DMS 273 (cell line): ENCODE data around the gene TCIRG1.

Experiments used
- DNase-seq: peaks from one replicate; lab custom pipeline; 2025; ENCODE audit not compliant: unreplicated experiment; lab: John Stamatoyannopoulos, UW

Gene TCIRG1

DNA sequence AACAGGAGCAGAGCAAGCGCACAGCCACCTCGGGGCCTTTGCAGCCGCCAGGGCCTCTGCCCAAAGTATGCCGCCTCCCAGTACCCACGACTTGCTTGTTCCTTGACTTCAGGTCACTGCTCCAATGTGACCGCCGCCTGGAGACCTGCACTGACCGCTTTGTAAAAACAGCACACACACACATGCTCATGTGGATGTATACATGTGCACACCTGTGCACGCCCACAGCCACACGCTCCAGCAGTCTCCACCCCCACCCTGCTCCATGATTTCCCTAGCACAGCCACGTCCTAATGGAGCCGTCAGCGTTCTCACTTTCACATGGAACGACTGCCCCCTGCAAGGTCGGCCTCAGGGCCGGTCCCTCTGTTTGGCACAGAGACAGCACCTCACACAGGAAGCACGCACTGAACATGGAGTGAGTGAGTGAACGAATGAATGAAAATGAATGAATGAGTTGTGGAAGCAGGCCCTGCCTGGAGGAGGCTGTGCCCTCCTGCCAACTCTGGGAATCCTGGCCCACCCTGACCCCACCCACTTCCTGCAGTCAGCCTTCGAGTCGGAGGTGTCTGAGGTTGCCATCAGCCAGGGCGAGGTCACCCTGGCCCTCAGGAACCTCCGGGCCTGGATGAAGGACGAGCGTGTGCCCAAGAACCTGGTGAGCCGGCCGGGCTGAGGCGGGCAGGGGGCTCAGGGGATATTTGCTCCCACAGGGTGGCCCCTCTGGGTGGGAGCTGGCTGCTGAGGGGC is 20.7 kb upstream of the TCIRG1 start:
- no peak for DNase-seq

DNA sequence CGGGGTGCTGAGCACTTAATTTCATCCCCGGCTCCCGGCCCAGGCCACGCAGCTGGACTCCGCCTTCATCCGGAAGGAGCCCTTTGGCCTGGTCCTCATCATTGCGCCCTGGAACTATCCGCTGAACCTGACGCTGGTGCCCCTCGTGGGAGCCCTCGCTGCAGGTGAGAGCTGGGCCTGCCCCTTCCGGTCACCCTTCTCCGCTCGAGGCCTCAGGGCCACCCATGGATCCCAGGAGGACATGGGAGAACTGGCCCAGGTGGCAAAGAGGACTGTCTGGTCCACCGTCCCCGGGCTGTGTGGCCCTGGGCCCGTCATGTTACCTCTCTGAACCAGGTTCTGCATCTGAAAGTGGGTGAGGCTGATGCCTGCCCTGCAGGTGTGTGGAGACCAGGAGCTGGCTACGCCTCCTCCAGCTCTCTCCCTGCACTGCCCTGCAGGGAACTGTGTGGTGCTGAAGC is 20.1 kb upstream of the TCIRG1 start:
- DNase-seq = no peak

DNA sequence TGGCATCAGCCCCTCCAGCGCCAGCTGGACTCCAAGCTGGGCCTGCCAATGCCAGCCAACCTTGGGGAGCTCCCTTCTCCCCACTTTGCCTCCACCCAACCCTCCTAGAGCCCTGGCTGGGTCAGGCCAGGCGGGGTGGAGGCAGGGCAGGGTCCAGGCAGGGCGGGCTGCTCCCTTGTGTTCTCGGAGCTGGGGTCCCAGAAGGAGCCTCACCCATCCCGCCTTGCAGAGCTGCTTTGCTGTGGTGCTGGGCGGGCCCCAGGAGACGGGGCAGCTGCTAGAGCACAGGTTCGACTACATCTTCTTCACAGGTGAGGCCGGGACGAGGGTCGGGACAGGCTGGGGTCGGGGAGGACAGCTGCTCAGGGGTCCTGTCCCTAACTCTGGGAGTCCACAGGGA is 19.3 kb upstream of the TCIRG1 start:
- DNase-seq = no peak

DNA sequence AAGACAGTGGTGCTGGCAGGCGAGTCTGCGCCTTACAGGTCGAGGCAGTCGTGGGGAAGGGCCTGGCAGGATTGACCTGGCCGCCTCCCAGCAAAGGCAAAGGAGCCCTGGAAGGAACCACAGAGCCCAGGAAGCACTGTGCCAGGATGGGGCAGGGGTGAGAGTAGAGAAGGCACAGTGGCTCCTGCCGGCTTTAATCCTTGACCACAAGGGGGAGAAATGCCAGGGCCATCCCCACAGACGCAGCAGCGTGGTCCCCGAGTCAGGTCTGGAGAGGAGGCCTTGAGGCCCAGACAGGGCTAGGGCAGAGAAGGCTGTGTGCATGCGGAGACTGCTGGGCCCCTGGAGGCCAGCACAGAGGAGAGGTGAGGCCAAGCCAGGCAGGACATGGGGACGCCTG is 18.2 kb upstream of the TCIRG1 start:
- DNase-seq = peak; percentile 56

DNA sequence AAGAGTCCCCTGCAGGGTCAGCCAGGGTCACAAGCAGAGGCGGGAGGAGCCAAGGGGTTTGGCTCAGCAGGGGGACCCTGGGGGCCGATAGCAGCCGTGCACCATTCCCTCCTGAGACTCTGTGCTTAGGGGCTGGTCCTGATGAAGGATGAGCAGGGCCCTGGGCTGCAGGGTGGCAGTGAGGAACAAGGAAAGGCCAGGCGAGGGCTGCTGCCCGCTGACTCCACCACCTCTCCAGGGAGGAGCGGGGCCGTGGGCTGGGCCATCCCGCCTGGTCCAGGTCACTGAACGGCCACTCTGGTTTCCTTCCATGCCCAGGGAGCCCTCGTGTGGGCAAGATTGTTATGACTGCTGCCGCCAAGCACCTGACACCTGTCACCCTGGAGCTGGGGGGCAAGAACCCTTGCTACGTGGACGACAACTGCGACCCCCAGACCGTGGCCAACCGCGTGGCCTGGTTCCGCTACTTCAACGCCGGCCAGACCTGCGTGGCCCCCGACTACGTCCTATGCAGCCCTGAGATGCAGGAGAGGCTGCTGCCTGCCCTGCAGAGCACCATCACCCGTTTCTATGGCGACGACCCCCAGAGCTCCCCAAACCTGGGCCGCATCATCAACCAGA is 17.5 kb upstream of the TCIRG1 start:
- no peak for DNase-seq

DNA sequence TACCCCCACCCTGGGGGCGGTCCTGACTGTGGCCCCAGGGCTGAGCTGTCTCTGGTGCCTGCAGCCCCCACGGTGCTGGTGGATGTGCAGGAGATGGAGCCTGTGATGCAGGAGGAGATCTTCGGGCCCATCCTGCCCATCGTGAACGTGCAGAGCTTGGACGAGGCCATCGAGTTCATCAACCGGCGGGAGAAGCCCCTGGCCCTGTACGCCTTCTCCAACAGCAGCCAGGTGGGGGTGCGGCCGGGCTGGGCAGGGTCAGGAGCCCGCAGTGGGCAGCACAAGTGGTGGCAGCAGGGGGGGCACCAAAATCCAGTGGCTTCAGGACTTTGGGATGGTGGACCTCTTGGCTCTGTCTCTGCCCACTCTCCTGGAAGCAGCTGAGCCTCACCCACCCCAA is 16.3 kb upstream of the TCIRG1 start:
- no peak for DNase-seq

DNA sequence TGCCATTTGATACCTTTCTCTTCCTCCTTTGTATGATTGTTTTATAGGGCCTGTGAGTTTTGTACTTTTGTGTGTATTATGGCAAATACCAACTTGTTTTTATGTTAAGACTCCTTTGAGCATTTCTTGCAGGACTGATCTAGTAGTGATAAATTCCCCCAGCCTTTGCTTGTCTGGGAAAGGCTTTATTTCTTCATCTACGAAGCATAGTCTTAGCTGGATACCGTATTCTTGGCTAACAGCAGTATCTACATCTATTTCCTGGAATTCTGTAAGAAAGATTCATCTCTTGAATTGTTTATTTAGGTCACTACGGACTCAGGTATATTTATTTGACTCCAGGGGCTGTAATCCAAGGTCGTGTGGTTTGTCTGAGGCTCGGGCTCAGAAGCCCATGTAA is 14.3 kb upstream of the TCIRG1 start:
- no peak for DNase-seq

DNA sequence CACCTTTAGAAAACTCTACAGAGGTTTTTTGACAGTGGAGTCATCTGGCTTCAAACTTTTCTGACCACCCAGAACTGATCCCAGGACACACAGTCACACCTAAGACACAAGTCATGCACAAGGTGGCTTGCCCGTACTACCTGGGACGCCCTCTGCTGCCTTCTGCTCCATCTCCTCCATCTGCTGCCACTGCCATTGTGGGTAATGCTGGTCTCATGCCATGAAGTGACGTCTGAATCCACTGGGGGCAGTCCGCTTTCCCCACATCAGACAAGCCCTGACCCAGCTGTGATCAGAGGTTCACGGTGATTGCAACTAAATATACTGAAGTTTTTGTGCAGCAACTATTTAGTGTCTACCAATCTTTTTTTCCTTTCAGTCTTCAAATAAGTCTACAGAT is 13.8 kb upstream of the TCIRG1 start:
- DNase-seq = peak; percentile 58

DNA sequence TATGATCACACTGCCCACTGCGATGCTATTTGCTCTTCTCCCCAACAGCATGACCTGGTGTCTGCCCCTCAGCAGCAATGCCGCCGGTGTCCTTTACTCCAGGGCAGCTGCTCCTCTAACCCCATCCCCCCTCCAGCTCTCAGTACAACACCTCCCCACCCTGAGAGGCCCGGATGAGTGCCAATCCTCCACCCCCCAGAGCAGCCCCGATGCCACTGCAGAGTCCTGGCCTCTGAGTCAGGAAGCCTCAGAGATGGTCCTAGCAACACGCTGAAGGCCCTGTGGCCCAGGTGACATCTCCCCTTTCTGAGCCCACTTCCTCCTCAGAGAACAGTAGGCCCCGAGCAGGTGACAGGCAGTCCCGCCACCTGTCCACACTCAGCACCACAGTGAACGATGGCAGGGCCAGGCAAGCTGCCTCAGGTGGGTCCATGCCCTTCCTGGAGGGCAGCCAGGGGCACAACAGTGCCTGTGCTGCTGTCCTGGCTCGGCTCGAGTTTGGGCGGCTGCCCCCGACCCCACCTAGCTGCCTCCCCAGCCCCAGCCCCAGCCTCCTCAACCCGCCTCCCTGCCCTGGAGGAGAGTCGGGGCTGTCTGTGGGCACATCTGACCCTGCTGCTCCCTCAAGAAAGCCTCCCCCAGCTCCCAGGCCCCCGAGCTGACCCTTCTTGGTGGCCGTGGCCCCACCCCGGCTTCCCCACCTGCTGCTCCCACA is 12.3 kb upstream of the TCIRG1 start:
- no peak for DNase-seq

DNA sequence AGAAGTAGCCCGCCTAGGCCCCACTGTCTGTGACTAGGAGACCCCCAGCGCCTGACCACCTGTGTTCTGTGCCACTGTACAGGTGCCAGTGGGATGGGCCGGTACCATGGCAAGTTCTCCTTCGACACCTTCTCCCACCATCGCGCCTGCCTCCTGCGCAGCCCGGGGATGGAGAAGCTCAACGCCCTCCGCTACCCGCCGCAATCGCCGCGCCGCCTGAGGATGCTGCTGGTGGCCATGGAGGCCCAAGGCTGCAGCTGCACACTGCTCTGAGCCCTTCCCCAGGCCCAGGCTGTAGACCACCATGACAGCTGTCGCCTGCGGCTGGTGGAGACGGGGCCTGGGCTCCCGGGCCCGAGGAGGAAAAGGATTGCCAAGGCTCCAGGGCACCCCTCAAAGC is 11.2 kb upstream of the TCIRG1 start:
- DNase-seq = no peak

DNA sequence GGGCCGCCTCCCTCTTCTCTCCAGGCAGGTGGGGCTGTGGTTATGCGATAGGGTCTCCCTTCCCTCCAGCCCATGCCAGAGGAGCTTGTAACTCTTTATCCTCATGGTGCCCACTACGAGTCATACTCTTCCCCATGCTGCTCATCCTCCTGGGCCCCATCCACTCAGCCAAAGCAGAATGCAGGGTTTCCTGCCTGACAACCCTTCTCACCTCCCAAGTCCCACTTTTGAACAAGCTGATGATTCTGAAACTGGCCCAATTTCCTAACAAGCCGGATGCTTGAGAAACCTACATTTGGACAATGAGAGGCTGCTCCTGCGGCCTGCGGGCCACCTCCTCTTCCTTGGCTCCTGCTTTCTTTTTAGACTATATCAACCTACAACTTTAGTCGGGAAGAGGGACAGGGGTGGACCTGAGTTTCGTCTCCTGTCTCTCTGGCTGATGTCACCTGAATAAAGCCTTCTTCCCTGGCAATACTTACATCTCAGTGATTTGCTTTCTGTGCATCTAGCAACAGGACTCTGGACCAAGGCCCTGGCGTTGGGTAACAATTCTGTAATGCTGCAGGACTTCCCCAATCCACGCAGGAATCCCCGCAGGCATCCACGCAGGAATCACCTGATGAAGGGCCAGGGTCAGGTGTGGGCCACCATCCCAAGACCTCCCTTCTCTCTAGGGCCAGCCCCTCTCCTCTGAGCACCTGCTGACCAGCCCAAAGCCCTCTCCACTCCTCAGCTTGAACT is 9.9 kb upstream of the TCIRG1 start:
- no peak for DNase-seq

DNA sequence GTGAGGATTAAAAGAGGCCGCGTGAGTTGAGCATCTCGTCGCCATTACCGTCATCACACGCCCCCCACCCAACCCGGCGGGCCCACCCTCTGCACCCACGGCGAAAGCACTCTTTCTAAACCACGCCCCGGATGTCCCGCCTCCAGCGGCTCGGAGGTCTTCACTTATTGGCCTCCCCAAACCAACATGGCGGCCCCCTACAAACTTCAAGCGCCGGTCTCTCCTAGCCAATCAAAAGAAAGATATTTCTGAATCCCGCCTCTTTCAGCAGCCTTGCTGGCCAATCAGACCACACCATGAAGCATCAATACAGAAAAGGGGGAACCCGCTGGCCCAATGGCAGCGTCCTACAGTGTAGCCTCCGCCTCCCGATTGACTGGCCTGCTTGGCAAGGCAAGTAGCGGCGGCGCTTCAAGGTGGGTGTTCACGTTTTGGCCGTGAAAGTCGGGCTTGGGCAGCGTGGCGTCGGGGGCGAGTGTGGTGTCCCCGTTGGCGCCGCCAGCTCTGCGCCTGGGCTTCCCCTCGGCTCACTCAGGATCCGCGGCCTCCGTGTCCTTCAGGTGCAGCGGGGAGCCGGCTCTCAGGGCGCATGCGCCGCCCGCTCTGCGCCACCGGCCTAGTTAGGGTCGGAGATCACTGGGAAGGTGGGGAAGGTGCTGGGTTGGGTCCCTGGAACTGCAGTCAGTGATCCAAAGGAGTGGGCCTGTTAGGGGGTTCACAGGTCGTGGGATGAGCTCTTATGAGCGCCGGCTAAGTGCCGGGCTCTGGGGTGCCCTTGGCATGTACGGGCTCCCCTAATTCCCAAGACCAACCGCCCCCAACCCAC is 8.3 kb upstream of the TCIRG1 start, which contains the start of gene NDUFS8:
Gene NDUFS8, plus strand, starts transcription at position 364 of the 826 bp plus-strand sequence. CDS start 1,471 bp downstream, outside the sequence.
- DNase-seq = peak; percentile 98

DNA sequence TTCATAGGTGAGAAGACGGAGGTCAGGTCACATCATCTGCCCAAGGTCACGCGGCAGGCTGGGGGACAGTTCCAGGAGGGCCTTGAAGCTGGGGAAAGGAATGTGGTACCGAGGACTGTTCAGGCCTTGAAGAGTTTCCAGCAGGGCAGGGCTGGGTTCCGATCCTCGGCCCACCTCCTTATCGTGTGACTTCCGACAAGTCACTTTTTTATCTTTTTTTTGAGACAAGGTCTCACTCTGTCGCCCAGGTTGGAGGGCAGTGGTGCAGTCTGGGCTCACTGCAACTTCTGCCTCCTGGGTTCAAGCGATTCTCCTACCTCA is 7.7 kb upstream of the TCIRG1 start:
- DNase-seq = no peak

DNA sequence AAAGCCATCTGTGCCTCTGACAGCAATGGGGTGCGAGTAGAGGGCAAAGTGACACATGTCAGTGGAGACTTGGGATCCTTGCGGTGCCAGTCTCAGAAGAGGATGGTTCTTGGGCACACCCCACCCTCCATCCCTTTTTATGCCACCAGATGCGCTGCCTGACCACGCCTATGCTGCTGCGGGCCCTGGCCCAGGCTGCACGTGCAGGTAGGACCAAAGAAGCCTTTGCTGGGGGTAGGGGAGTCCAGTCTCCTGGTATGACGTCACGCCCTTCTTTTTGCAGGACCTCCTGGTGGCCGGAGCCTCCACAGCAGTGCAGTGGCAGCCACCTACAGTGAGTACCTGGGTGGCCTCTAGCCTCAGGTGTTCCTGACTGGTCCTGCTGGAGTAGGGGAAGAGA is 6.8 kb upstream of the TCIRG1 start:
- no peak for DNase-seq

DNA sequence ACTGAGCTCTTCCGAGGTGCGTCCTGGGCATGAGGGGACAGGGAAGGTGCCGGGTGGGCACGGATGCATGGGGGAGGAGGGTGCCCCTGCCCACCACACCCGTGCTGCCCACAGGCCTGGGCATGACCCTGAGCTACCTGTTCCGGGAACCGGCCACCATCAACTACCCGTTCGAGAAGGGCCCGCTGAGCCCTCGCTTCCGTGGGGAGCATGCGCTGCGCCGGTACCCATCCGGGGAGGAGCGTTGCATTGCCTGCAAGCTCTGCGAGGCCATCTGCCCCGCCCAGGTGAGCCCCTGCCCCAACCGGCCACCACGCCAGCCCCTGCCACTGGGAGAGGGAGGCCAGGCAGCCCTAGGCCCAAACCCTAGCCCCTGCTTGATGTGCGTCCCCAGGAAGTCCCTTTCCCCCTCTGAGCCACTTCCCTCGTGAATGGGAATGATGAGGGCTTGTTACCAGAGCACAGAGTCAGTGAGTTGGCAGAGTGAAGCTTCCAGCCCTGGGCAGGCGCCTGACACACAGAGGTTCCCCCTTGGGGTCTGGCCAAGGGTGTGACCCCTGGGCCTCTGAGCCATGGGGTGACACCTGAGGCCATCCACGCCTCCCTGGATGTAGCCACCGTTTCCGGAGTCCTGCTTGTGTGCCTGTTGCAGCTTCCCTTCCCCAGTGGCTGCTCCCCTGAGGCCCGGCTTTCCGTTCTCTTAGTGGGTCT is 5.7 kb upstream of the TCIRG1 start:
- DNase-seq = no peak

DNA sequence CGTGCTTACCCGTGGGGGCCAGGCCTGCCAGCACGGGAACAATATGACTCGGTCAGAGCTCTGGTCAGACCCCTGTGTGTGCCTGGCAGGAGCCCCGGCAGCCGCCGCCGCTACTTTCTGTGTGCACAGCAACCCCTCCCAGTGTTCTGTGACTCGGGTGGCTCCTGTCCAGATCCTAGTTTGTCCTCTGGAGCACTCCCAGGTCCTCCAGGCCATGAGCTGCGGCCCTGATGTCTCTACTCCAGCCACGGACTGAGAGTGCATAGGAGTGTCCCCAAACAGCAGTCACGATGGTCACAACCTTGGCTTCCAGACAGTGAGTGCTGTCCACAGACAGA is 5.1 kb upstream of the TCIRG1 start:
- no peak for DNase-seq

DNA sequence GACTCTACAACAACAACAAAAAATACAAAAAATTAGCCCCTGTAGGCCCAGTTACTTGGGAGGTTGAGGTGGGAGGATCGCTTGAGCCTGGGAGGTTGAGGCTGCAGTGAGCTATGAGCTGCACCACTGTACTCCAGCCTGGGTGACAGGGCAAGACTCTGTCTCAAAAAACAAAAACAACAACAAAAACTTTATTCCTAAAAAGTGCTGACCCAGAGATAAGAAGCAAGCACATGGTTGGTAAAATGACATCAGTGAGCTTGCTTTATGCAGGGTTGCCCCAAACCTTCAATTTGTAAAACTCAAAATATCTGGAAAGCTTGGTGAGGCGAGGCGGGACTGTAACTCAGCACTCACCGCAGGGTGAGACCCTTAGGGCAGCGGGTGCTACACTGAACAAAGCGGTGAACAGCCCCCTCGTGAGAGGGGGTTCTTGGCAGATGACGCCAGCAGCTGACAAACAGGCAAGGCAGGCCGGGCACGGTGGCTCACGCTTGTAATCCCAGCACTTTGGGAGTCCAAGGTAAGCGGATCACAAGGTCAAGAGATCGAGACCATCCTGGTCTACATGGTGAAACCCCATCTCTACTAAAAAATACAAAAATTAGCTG is 3.5 kb upstream of the TCIRG1 start:
- DNase-seq = no peak

DNA sequence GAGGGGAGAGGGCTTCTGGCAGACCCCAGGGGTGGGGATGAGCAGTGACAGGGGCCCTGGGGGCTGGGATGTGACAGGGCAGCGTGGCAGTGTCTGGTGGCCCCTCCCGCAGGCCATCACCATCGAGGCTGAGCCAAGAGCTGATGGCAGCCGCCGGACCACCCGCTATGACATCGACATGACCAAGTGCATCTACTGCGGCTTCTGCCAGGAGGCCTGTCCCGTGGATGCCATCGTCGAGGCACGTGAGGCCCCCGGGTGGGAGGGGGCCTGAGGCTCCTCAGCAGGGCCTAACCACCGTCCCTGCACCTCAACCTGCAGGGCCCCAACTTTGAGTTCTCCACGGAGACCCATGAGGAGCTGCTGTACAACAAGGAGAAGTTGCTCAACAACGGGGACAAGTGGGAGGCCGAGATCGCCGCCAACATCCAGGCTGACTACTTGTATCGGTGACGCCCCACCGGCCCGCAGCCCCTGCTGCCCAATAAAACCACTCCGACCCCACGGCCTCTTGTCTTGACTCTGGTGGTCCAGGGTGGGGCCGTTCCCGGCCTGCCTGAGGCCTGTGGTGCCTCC is 2.6 kb upstream of the TCIRG1 start:
- no peak for DNase-seq

DNA sequence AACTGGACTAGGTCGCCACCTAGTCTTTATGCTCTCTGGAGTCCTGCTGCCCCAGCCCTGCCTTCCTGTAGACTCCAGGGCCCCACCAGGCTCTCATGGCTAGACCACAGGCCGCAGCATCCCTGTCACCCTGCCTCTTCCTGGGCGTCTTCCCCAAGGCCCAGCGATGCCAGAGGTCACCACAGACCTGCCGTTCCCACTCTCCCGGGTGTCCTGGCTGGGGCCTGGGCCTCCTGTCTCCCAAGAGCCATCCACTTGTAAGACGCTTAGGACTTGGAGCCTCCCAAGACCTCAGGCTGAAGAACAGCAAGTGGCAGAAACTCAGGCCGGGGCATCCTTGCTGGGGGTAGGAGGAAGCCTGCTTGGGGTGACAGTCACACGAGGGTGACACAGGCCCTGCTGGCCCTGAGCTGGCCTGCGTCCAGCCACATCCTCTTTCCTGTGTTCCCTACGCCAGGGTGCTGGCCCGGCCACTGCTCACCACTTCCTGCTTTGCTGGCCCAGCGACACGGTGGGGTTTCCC is 2.0 kb upstream of the TCIRG1 start:
- DNase-seq = no peak
